H1 (cell line): Measurements from ENCODE around the gene MIA3.

Experiments used
- CTCF ChIP-seq, 3 experiments: IDR thresholded peaks; 1 replicate in 2 of 3; 2 replicates in 1 of 3; pipeline versions ENCODE4 v1.5.1 to v1.6.1; 2011; ENCODE audit warnings: low read length in 3 of 3, mild to moderate bottlenecking in 3 of 3, inconsistent platforms in 2 of 3, low read depth in 1 of 3, moderate library complexity in 1 of 3; ENCODE audit not compliant: insufficient read depth in 1 of 3; ENCODE audit errors: control extremely low read depth in 1 of 3
- EP300 ChIP-seq, 2 experiments: IDR thresholded peaks; 1 replicate in 1 of 2; 2 replicates in 1 of 2; pipeline ENCODE4 v1.6.1; 2011 to 2012; ENCODE audit warnings: low read depth in 2 of 2, low read length in 2 of 2, mild to moderate bottlenecking in 2 of 2, borderline replicate concordance in 1 of 2, inconsistent platforms in 1 of 2, moderate library complexity in 1 of 2
- ZNF274 ChIP-seq: IDR thresholded peaks from 2 replicates; pipeline ENCODE4 v1.7.0; 2012; ENCODE audit warnings: low read length, borderline replicate concordance; ENCODE audit errors: extremely low read depth

- no peak for TF ChIP-seq EP300 (IDR thresholded peaks at IDR 0.05; ENCODE audit: borderline replicate concordance in 1 of 2, low read depth in 2 of 2, low read length in 2 of 2)
- TF ChIP-seq ZNF274, result no peak
- no peak for TF ChIP-seq CTCF (IDR thresholded peaks at IDR 0.05; ENCODE audit: control extremely low read depth in 1 of 3, insufficient read depth in 1 of 3, low read depth in 1 of 3, low read length in 3 of 3)
These were observed 77.0 kb downstream of the MIA3 start for GRCh38 chr1:222694927-222695326.
